DMS 273 (cell line): ENCODE data around the gene ZNF792.
"Not testable (repeated sequence)": the region's sequence is repeated elsewhere in the genome, so short reads cannot be mapped to it uniquely, and the experiment has no call there.

Source experiments
- DNase-seq: peaks from one replicate; lab custom pipeline; 2025; ENCODE audit not compliant: unreplicated experiment; lab: John Stamatoyannopoulos, UW

ZNF792 gene

DNA sequence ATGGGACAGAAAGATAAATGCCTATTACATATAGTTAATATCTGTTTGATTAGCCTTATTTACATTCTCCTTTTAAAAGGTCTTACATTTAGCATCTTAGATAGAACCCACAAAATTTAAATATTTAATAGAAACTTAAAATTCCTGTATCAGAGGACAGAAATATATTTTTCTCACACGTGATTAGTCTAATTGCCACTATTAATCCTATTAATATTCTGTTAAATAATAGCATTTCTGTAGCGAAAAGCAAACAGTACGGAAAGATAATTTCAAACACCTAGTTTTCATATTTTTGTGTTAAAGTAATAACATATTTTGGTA lies 37.7 kb downstream of the ZNF792 start:
- DNase-seq: no peak

DNA sequence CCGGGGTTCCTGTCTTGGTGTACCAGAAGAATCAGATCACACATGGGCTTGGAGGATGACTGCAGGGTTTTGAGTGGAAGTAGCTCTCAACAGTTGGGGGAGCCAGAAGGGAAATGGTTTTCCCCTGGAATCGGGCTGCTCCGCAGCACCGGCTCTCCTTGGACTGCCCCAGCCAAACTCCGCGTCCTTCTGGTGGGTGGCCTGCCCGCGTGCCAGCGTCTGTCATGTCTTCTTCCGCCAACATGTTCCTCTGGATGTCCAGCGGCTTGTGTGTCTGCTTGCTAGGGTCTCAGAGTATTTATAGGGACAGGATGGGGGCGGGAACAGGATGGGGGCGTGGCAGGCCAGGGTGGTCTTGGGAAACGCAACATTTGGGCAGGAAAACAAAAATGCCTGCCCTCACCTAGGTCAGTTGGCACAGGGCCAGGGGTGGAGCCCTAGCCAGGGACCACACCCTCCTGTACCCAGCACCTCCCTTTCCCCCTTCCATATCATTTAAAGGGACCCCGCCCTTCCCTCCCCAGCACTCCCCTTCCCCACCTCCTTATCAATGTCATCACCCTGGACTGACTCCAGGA lies 38.7 kb downstream of the ZNF792 start:
- DNase-seq: no peak

DNA sequence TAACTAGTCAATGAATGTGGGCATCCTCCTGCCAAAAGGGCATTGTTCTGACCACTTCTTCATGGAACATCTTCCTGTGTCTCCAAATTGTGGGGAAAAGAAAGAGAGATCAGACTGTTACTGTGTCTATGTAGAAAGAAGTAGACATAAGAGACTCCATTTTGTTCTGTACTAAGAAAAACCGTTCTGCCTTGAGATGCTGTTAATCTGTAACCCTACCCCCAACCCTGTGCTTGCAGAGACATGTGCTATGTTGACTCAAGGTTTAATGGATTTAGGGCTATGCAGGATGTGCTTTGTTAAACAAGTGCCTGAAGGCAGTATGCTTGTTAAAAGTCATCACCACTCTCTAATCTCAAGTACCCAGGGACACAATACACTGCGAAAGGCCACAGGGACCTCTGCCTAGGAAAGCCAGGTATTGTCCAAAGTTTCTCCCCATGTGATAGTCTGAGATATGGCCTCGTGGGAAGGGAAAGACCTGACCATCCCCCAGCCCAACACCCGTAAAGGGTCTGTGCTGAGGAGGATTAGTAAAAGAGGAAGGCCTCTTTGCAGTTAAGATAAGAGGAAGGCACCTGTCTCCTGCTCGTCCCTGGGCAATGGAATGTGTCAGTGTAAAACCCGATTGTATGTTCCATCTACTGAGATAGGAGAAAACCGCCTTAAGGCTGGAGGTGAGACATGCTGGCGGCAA lies 43.8 kb downstream of the ZNF792 start:
- DNase-seq: not testable (repeated sequence)

DNA sequence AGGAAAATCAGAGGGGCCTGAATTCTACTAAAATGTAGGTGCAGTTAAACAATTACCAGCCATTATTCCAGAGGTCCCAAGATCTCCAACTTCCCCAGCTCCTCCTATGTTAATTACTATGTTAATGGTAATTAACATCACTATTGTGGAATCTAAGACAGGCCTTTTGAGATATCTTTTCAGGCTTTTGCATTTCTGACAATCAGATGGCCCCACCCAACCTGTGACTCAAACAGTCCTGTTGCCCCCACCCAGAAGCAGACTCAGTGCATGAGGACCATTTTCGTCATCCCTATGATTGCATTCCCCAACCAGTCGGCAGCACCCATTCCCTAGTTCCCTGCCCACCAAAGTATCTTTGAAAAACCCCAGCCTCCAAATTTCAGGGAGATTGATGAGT lies 45.8 kb downstream of the ZNF792 start:
- DNase-seq: no peak

DNA sequence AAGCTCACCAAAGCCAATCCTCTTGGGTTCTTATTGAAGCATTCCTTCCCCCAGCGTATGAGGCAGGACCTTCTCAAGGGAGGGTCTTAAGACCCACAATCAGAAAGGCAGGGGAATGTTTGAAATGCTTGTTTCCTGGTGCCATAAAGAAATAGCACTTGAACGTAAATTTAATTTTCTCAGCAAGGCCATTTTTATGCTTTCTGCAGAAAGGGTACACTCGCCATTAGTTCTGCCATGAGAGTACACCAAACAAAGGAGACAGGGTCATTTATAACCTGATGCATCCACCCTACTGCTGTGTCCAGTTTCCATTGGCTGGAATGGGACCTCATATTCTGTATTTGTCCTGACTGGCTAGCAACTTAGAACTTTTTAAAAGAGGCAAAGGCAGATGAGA lies 46.9 kb downstream of the ZNF792 start:
- not testable (repeated sequence) for DNase-seq

DNA sequence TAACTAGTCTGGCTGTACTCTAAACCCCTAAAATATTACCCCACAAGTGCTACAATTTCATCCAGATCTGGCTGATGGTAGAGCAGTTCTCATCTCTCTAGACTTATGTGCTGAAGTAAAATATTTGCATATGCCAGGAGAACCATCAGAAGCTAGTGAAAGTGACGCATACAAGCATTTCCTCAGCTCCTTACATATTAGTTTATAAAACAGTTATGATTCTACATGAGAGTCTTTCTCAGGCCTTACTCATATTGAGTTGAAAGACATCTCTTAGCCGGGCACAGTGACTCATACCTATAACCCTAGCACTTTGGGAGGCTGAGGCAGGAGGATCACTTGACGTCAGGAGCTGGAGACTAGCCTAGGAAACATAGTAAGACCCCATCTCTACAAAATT lies 53.3 kb downstream of the ZNF792 start:
- no peak for DNase-seq
